Measurements from ENCODE around the gene COL23A1.
"Not testable (repeated sequence)": the region's sequence is repeated elsewhere in the genome, so short reads cannot be mapped to it uniquely, and the experiment has no call there.

COL23A1 gene

DNA sequence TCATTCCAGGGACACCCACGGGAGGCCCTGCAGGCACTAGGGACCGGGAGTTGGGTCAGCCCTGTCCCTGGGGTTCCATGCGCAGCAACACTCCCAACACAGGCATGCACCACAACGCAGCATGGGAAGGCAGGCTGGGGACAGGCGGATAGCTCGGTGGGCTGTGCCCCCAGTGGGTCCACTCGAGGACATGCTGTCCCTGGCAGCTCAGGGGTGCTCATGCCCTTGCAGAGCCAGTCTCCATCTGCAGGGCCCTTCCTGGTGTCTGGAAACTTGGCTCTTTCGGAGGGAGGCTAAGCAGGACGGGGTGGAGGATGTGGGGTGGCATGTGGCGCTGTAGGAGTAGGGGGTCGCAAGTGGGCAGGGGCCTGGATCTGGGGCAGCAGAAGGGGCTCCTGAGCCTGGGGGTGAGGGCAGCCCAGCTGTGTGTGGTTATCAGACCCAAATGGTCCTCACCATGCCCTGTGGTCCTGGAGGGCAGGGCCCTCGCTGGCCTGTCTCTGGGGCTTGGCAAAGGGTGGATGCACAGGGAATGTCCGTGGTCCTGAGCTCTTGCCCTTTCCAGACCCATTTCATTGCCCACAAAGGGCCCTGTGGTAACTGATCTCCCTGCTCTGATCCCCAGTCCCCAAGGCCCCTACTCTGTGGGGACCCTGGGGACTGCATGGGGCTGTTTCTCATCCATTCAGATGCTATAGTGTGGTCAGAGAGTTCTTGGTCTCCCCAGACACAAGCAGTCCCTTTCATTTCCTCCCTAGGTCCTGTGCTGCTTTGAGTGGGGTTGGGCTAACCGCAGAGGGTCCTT lies 267.3 kb downstream of the COL23A1 start:
- no peak for DNase-seq (ENCODE audit: low spot score)

DNA sequence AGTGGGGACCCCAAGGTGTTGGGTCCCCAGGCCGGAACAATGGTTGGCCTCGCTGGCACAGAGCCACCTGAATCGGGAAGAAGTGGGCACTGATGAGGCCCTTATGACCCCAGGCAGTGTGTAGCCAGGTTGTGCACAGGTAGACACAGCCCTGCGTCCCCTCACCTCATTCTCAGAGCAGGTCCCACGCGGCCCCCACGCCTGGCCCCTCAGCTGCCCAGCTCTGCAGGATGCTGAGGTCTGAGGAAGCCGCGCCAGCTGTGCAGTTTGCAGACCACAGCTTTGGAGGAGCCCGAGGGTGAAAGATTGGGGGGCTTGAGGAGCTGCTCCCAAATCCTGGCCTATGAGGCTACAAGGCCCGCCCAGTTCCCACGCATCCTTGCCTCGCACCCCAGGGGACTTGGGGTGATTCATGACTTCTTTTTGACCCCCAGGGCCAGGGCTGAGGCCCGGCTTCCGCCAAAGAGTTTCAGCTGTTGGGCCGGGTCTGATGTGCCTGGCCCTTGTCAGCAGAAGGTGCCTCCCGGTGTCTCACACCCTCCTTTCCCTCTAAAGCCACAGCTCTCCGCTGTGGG lies 269.8 kb downstream of the COL23A1 start:
- no peak for DNase-seq (ENCODE audit: low spot score)

GRCh38 chr5:178319541-178320041 lies 270.6 kb downstream of the COL23A1 start:
- DNase-seq (ENCODE audit: low spot score): no peak

DNA sequence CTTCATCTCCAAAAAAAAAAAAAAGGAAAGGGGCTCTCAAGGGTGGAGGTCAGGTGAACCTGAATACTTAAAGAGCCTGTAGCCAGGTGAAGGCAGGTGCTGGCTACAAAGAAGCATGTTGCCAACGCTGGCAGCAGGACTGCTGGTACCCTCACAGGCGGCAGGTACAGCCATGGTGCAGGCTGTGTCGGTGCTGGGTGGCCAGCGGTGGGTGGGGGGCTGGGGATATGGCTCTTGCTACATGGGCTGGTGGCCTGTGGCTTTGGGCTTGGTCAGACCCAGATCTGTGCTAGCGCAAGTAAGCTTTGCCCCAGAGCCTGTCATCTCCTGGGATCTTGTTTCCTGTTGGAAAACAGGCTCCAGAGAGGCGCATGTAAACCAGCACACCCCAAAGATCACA lies 271.3 kb downstream of the COL23A1 start:
- no peak for DNase-seq (ENCODE audit: low spot score)

DNA sequence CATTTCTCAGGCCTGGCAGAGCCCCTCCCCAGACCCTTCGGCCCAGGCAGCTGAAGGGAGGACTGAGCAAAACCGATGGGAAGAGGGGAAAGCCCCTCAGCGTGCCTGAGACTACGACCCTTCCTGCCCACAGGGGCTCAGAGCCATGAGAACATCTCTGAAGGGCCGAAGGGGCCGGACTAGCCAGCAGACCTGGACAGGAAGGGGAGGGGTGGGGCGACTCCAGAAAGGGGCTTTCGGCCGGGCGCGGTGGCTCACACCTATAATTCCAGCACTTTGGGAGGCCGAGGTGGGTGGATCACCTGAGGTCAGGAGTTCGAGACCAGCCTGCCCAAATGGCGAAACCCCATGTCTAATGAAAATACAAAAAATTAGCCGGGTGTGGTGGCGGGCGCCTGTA lies 271.8 kb downstream of the COL23A1 start:
- DNase-seq (ENCODE audit: low spot score): no peak

DNA sequence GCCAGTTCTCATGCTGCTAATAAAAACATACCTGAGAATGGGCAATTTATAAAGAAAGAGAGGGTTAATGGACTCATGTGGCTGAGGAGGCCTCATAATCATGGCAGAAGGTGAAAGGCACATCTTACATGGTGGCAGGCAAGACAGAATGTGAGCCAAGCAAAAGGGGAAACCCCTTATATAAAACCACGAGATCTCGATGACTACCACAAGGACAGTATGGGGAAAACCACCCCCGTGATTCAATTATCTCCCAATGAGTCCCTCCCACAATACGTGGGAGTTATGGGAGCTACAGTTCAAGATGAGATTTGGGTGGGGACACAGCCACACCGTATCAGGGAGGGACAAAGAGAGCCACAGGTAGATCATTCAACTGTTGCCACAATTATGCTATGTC lies 272.5 kb downstream of the COL23A1 start:
- DNase-seq (ENCODE audit: low spot score): not testable (repeated sequence)

DNA sequence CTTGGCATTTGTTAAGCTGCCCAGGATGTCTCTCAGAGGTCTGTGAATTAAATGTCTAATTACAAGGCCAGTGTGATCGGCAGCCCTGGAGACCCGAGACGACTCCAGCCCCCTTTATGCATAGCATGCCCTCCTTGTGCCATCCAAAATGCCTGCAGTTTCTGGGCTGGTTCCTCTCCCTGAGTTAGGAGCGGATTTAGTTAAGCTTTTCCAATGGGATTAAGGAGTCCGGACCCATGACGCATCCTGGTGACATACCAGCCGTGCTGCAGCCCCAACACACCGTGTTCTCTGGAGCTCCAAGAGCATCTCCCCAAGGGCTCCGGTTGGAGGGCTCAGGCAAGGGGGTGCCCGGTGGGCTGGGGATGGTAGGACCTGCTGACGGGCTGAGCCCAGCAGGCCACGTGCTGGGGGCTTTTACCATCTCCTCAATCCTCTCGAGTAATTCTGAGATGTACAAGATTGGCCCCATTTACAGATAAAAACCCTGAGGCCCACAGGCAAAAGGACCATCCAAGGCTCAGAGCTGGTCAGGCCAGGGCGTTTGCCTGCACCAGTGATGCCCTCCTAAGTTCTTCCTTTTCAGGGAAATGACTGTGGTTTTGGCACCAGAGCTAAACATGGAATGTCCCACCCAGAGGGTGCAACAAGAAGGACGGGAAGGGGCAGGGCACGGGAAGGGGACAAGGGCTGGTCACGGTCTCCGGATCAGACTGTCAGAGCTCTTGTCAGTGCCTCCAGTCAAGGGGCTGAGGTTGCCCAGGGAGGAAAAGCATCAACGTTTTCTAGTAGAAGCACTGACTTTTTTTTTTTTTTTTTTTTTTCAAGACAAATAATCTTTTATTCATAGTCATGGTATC lies 275.0 kb downstream of the COL23A1 start:
- DNase-seq (ENCODE audit: low spot score): no peak

DNA sequence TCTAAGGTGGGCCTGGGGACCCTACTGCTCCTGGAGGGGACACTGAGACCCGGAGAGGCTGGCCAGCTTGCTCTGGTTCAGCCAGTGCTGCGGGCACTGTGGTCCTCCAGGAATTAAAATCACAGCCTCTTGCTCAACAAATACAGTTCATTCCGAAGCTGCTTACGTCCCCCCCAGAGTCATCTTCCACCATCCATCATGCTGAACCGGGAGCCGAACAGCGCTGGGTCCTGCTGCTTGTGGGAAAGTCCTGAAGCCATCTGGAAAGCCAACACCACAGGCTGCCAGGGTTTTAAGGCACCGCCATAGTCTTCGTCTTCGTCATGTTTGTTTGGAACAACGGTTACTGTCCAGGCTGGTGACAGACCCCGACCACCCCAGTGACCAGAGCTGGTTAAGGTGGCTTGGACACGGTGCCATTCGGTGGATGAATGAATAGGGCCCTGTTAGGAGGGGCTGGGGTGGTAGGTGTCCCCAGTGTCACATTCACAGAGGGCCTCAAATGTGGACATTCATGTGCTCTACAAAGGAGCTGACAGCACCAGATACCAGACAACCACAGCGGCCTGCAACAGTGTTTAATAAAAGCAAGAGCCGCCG lies 276.0 kb downstream of the COL23A1 start:
- no peak for DNase-seq (ENCODE audit: low spot score)

DNA sequence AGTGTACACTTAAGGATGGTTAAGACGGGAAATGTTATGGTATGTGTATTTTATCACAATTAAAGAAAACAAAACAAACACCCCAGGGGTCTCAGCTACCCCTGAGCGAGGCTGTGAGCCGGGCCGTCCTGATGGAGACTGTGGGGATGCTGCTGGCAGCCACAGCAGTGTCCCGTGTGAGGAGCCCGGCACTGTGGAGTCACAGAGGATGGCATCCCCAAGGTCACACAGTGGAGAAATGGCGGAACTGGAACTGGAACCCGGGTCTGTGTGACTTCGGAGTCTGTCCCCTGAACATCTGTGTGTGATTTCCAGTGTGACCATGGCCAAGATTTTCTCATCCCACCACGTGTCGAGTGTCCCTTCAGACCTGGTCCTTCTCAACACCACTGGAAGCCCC lies 276.9 kb downstream of the COL23A1 start:
- no peak for DNase-seq (ENCODE audit: low spot score)

GRCh38 chr5:178312880-178313282 lies 277.3 kb downstream of the COL23A1 start:
- DNase-seq (ENCODE audit: low spot score): no peak

- no peak for DNase-seq (ENCODE audit: low spot score)
Measured at GRCh38 chr5:178310130-178310865, 279.9 kb downstream of the COL23A1 start.

GRCh38 chr5:178309271-178310013 lies 280.8 kb downstream of the COL23A1 start:
- DNase-seq (ENCODE audit: low spot score): no peak

DNA sequence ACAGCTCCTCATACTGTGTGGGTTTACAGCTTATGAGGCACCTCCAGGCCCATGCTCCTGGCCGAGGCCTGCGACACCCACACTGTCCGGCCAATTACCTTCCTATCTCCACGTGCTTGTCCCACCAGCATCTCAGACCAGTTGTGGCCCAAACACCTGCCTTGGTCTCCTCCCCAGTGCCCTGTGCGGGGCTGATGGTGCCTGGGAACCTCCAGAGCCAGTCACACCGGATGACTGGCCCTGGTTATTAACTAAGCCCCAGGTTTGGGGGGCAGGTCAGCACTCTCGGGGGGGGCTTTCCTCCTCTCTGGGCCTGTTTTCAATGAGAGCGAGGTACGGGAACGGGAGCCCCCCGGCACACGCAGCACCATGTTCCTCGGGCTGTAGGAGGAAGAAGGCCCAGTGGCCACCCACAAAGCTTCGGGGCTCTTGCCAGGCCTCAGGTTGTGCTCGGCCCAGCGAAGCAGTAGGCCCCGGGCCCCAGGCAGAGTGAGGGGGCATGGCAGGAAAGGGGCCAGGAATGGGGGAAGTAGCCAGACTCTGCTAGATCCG lies 281.6 kb downstream of the COL23A1 start:
- no peak for DNase-seq (ENCODE audit: low spot score)

DNA sequence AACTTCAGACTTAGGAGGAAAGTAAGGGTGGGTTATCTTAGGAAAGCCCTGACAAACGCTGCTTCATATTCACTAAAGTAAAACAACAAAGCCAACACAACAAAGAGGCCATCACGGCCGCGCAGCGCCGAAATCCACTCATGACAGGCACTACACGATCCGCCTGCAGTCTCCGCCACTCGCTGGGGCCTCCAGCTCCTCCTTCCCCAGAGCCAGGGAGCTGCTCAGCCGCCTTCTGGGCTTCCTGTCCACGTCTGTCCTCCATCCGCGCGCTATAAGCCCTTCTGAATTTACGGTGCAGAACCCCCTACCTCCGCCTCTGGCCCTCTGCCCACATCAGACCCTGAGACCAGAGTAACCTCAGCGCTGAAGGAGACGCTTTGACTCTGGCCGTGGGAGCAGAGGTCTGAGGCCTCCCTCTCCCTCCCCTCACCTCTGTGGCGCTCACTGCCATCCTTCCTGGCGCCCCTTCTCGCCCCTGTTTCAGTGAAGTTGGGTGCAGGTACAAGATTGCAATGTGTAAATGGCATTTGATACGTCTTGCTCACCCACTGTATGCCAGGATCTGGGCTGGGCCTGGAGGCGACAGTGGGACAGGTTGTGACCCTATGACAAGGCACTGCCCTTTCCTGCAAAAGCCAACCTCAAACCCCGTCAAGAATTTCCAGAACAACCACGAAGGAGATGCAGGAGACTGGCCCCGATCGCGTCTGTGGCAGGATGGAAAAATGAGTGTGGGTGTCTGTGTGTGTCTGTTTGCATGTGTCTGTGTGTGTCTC lies 282.7 kb downstream of the COL23A1 start:
- no peak for DNase-seq (ENCODE audit: low spot score)

- no peak for DNase-seq (ENCODE audit: low spot score)
Measured at GRCh38 chr5:178306430-178307225, 283.6 kb downstream of the COL23A1 start.

GRCh38 chr5:178305801-178306200 lies 284.4 kb downstream of the COL23A1 start:
- DNase-seq (ENCODE audit: low spot score): no peak

- no peak for DNase-seq (ENCODE audit: low spot score)
Measured at GRCh38 chr5:178304761-178305645, 285.2 kb downstream of the COL23A1 start.

DNA sequence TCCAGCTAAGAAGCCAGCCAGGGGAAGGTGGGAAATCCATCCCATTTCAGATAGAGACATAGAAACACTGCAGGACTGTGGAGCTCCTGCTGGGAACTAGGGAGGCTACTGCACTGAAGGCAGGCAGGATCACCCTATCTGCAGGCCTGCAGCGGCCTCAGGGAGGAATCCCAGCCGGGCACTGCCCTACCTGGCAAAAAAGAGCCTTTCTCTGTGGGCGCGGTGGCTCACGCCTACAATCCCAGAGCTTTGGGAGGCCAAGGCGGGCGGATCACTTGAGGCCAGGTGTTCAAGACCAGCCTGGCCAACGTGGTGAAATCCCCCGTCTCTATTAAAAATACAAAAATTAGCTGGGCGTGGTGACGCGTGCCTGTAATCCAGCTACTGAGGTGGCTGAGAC lies 286.2 kb downstream of the COL23A1 start:
- DNase-seq (ENCODE audit: low spot score): no peak
